Suprapubic skin (tissue), 4 donors: ENCODE measurements around the gene TEAD1.

Source experiments
- CTCF ChIP-seq, 2 donors: fragments of 200-600 bp in 1 of 2; fragments of 450-650 bp in 1 of 2; sonication (generic) in 1 of 2; IDR thresholded peaks; one replicate each; pipeline ENCODE4 v1.5.1; 2016 to 2019; ENCODE audit warnings: antibody characterized with exemption in 2 of 2, mild to moderate bottlenecking in 1 of 2, moderate library complexity in 1 of 2
- EP300 ChIP-seq: sonication (generic); formaldehyde crosslinking; IDR thresholded peaks from one replicate; pipeline ENCODE4 v1.6.1; 2017; ENCODE audit warnings: antibody characterized with exemption
- POLR2A ChIP-seq, 2 donors: fragments of 450-650 bp; IDR thresholded peaks; one replicate each; pipeline ENCODE4 v1.6.1; 2017; ENCODE audit warnings: antibody characterized with exemption in 2 of 2, mild to moderate bottlenecking in 2 of 2, moderate library complexity in 2 of 2
- POLR2AphosphoS5 ChIP-seq, 3 donors: sonication (generic); formaldehyde crosslinking; IDR thresholded peaks; one replicate each; pipeline ENCODE4 v1.6.1; 2017; ENCODE audit warnings: antibody characterized with exemption in 3 of 3

GRCh38 chr11:12897390-12897789 is 223.2 kb downstream of the TEAD1 start:
- no peak for TF ChIP-seq CTCF (IDR thresholded peaks at IDR 0.05)
- no peak for TF ChIP-seq POLR2AphosphoS5 (IDR thresholded peaks at IDR 0.05)
- TF ChIP-seq EP300, result no peak
- TF ChIP-seq POLR2A (IDR thresholded peaks at IDR 0.05), result no peak
